H9 (cell line): Measurements from ENCODE around the gene EFNB3. TPM values are rescaled to one million over a fixed set of nuclear protein-coding genes. Genes with fewer than 3 reads are reported as not detected.

ENCODE experiments used
- DNase-seq: peaks from one replicate; pipeline ENCODE4 v3.0.0-alpha.2; 2017
- H2AFZ ChIP-seq: one replicate; pipeline ENCODE4 v1.6.1; 2013; ENCODE audit warnings: mild to moderate bottlenecking, low read length, control low read depth, moderate library complexity
- H2AK5ac ChIP-seq: 2 replicates; pipeline ENCODE4 v1.6.1; 2013; ENCODE audit warnings: low read length, control low read depth, mixed read lengths; ENCODE audit not compliant: insufficient read length
- H2BK120ac ChIP-seq: one replicate; pipeline ENCODE4 v1.6.1; 2013; ENCODE audit warnings: low read depth, mild to moderate bottlenecking, low read length, control low read depth, inconsistent platforms; ENCODE audit not compliant: poor library complexity, severe bottlenecking
- H2BK12ac ChIP-seq: 2 replicates; pipeline ENCODE4 v1.6.1; 2013; ENCODE audit warnings: low read length, control low read depth, mixed read lengths, low read depth; ENCODE audit not compliant: insufficient read length
- H2BK15ac ChIP-seq: 2 replicates; pipeline ENCODE4 v1.6.1; 2013; ENCODE audit warnings: low read depth, low read length, control low read depth
- H2BK20ac ChIP-seq: one replicate; pipeline ENCODE4 v1.6.1; 2013; ENCODE audit warnings: low read depth, mild to moderate bottlenecking, low read length, control low read depth, inconsistent platforms; ENCODE audit not compliant: poor library complexity, severe bottlenecking
- H2BK5ac ChIP-seq: 2 replicates; pipeline ENCODE4 v1.6.1; 2013; ENCODE audit warnings: low read length, control low read depth, mixed read lengths; ENCODE audit not compliant: insufficient read length
- H3K14ac ChIP-seq: 2 replicates; pipeline ENCODE4 v1.6.1; 2013; ENCODE audit warnings: low read length, control low read depth; ENCODE audit not compliant: insufficient read depth
- H3K18ac ChIP-seq: 2 replicates; pipeline ENCODE4 v1.6.1; 2013; ENCODE audit warnings: low read depth, mild to moderate bottlenecking, mixed read lengths, low read length, control low read depth; ENCODE audit not compliant: insufficient read length
- H3K23ac ChIP-seq: 2 replicates; pipeline ENCODE4 v1.6.1; 2013; ENCODE audit warnings: low read length, control low read depth, mixed read lengths, low read depth; ENCODE audit not compliant: insufficient read length
- H3K23me2 ChIP-seq: 2 replicates; pipeline ENCODE4 v1.6.1; 2013; ENCODE audit warnings: low read depth, mild to moderate bottlenecking, mixed read lengths, low read length, control low read depth; ENCODE audit not compliant: insufficient read length, poor library complexity, severe bottlenecking
- H3K27ac ChIP-seq: 2 replicates; pipeline ENCODE4 v1.5.1; 2013; ENCODE audit warnings: low read length, control low read depth, mixed read lengths, low read depth; ENCODE audit not compliant: insufficient read length
- H3K27me3 ChIP-seq: 2 replicates; pipeline ENCODE4 v1.6.1; 2013; ENCODE audit warnings: low read length, control low read depth, inconsistent platforms; ENCODE audit not compliant: insufficient read depth
- H3K4ac ChIP-seq: 2 replicates; pipeline ENCODE4 v1.6.1; 2013; ENCODE audit warnings: low read depth, mild to moderate bottlenecking, control low read depth, inconsistent platforms, low read length, moderate library complexity
- H3K4me1 ChIP-seq: 2 replicates; pipeline ENCODE4 v1.6.1; 2013; ENCODE audit warnings: low read length, control low read depth, inconsistent platforms; ENCODE audit not compliant: insufficient read depth
- H3K4me2 ChIP-seq: 2 replicates; pipeline ENCODE4 v1.6.1; 2013; ENCODE audit warnings: low read length, control low read depth, mixed read lengths; ENCODE audit not compliant: insufficient read length, insufficient read depth
- H3K56ac ChIP-seq: 2 replicates; pipeline ENCODE4 v1.6.1; 2013; ENCODE audit warnings: low read depth, mild to moderate bottlenecking, mixed read lengths, low read length, control low read depth; ENCODE audit not compliant: insufficient read length
- H3K79me1 ChIP-seq: 2 replicates; pipeline ENCODE4 v1.6.1; 2013; ENCODE audit warnings: low read depth, mild to moderate bottlenecking, moderate library complexity, low read length, control low read depth, inconsistent platforms; ENCODE audit not compliant: insufficient read depth, poor library complexity, severe bottlenecking
- H3K79me2 ChIP-seq: 2 replicates; pipeline ENCODE4 v1.6.1; 2013; ENCODE audit warnings: low read length, control low read depth, inconsistent platforms; ENCODE audit not compliant: insufficient read depth
- H3K9ac ChIP-seq: 2 replicates; pipeline ENCODE4 v1.6.1; 2013; ENCODE audit warnings: low read length, control low read depth, mixed read lengths; ENCODE audit not compliant: insufficient read length; ENCODE audit errors: extremely low read depth
- H3K9me3 ChIP-seq: one replicate; pipeline ENCODE4 v1.6.1; 2013; ENCODE audit warnings: low read depth, low read length, inconsistent platforms; ENCODE audit not compliant: control insufficient read depth
- H3T11ph ChIP-seq: one replicate; pipeline ENCODE4 v1.6.1; 2013; ENCODE audit warnings: mild to moderate bottlenecking, low read length, control low read depth, inconsistent platforms
- H4K20me1 ChIP-seq: one replicate; pipeline ENCODE4 v1.6.1; 2013; ENCODE audit not compliant: control insufficient read depth, insufficient read length, insufficient read depth
- H4K5ac ChIP-seq: 2 replicates; pipeline ENCODE4 v1.6.1; 2013; ENCODE audit warnings: low read depth, mild to moderate bottlenecking, mixed read lengths, low read length, control low read depth; ENCODE audit not compliant: insufficient read length
- H4K8ac ChIP-seq: replicated peaks from 2 replicates; pipeline ENCODE4 v1.6.1; 2013; ENCODE audit warnings: low read length, control low read depth, mixed read lengths, low read depth; ENCODE audit not compliant: insufficient read length
- H4K91ac ChIP-seq: 2 replicates; pipeline ENCODE4 v1.6.1; 2013; ENCODE audit warnings: low read depth, mild to moderate bottlenecking, moderate library complexity, mixed read lengths, low read length, control low read depth; ENCODE audit not compliant: insufficient read length
- H3K27ac Mint-ChIP-seq, 3 experiments: 2 replicates in 2 of 3; 3 replicates in 1 of 3; pipeline ENCODE4 v1.8.0; 2020 to 2021; ENCODE audit warnings: mixed read lengths in 3 of 3, mild to moderate bottlenecking in 1 of 3, moderate library complexity in 1 of 3
- H3K27me3 Mint-ChIP-seq: 2 replicates; pipeline ENCODE4 v1.8.0; 2021; ENCODE audit warnings: low read depth, mild to moderate bottlenecking, moderate library complexity, mixed read lengths
- H3K36me3 Mint-ChIP-seq, 3 experiments: 2 replicates in 2 of 3; 3 replicates in 1 of 3; pipeline ENCODE4 v1.8.0; 2020 to 2021; ENCODE audit warnings: low read depth in 3 of 3, mixed read lengths in 3 of 3; ENCODE audit not compliant: insufficient read depth in 1 of 3
- H3K4me1 Mint-ChIP-seq, 2 experiments: 2 replicates each; pipeline ENCODE4 v1.8.0; 2020; ENCODE audit warnings: mixed read lengths in 2 of 2
- H3K4me3 Mint-ChIP-seq, 2 experiments: 2 replicates in 1 of 2; 3 replicates in 1 of 2; pipeline ENCODE4 v1.8.0; 2020 to 2021; ENCODE audit warnings: mild to moderate bottlenecking in 2 of 2, mixed read lengths in 2 of 2, moderate library complexity in 1 of 2
- H3K9me3 Mint-ChIP-seq, 2 experiments: 2 replicates in 1 of 2; 3 replicates in 1 of 2; pipeline ENCODE4 v1.8.0; 2020; ENCODE audit warnings: mild to moderate bottlenecking in 2 of 2, mixed read lengths in 2 of 2, moderate library complexity in 1 of 2
- WGBS: extraction: QIAGEN DNeasy Blood & Tissue Kit; methylation state at CpG from one replicate; pipeline ENCODE4 v1.1.7; 2013; ENCODE audit warnings: missing lambda C conversion rate, low lambda C conversion rate, mixed read lengths; ENCODE audit not compliant: insufficient read length; ENCODE audit errors: extremely low coverage; 5-methylcytosine and 5-hydroxymethylcytosine counted together
- total RNA-seq: library from RNA; stranded (reverse); gene quantifications from 2 replicates; pipeline ENCODE4 v1.2.1, GENCODE V29; 2021
- TF ChIP-seq, protein P1 (sequence below): fragments of 200-600 bp; sonication (generic); conservative IDR thresholded peaks from 3 replicates; pipeline ENCODE4 v1.8.0; 2021; ENCODE audit warnings: antibody characterized with exemption, mild to moderate bottlenecking

EFNB3 gene
- total RNA-seq, 1 experiment from 2014 or later: 11.3 TPM

- TF ChIP-seq, protein P1, sequence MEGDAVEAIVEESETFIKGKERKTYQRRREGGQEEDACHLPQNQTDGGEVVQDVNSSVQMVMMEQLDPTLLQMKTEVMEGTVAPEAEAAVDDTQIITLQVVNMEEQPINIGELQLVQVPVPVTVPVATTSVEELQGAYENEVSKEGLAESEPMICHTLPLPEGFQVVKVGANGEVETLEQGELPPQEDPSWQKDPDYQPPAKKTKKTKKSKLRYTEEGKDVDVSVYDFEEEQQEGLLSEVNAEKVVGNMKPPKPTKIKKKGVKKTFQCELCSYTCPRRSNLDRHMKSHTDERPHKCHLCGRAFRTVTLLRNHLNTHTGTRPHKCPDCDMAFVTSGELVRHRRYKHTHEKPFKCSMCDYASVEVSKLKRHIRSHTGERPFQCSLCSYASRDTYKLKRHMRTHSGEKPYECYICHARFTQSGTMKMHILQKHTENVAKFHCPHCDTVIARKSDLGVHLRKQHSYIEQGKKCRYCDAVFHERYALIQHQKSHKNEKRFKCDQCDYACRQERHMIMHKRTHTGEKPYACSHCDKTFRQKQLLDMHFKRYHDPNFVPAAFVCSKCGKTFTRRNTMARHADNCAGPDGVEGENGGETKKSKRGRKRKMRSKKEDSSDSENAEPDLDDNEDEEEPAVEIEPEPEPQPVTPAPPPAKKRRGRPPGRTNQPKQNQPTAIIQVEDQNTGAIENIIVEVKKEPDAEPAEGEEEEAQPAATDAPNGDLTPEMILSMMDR: peak; percentile 33; the same call in 1 of the 3 replicates
- Histone ChIP-seq H3K9ac (no peak overlapping the region), H3K56ac (no peak overlapping the region), H3K23ac (no peak overlapping the region), H3K4ac (no peak overlapping the region), H3K4me1 (no peaks in the 10 kb centered on the region), H3T11ph (no peak overlapping the region), H3K79me2 (no peaks in the 10 kb centered on the region), H3K4me2 (no peak overlapping the region), H2BK15ac (no peak overlapping the region), H2BK12ac (no peak overlapping the region), H3K18ac (no peak overlapping the region), H3K9me3 (no peaks in the 10 kb centered on the region), H4K5ac (no peak overlapping the region), H3K27me3 (no peaks in the 10 kb centered on the region; the same call in 1 of the 2 replicates), H4K91ac (no peak overlapping the region), H3K23me2 (peaks cover 2% of the 10 kb centered on the region), H2AFZ (no peak overlapping the region), H2AK5ac (no peak overlapping the region), H3K27ac (no peak overlapping the region), H2BK20ac (no peak overlapping the region), H3K14ac (no peak overlapping the region), H4K20me1 (no peaks in the 10 kb centered on the region), H2BK5ac (no peak overlapping the region), H3K79me1 (no peaks in the 10 kb centered on the region), H2BK120ac (no peak overlapping the region), H4K8ac (no peak overlapping the region)
- no CpG with 5 or more reads among the region's 7 CpGs for WGBS
- H3K4me1 Mint-ChIP-seq: peaks cover 0 to 4% of the 10 kb centered on the region in 2 experiments; a peak in 2 of 4 replicates
- no peak overlapping the region for H3K4me3 Mint-ChIP-seq
- no peaks in the 10 kb centered on the region for H3K9me3 Mint-ChIP-seq
- H3K36me3 Mint-ChIP-seq: no peaks in the 10 kb centered on the region
- DNase-seq: no peak
- H3K27me3 Mint-ChIP-seq: peaks cover 1% of the 10 kb centered on the region
- H3K27ac Mint-ChIP-seq: no peak overlapping the region
Observed at GRCh38 chr17:7745748-7746470, 40.9 kb downstream of the EFNB3 start.
